GM21367 (cell line): ENCODE data around the gene ODC1.
"Not testable (repeated sequence)": the region's sequence is repeated elsewhere in the genome, so short reads cannot be mapped to it uniquely, and the experiment has no call there.

ENCODE experiments used
- ATAC-seq: cut with Tn5 transposase; IDR thresholded peaks from one replicate; pipeline ENCODE4 v1.9.1; 2021; ENCODE audit not compliant: unreplicated experiment

Gene ODC1

DNA sequence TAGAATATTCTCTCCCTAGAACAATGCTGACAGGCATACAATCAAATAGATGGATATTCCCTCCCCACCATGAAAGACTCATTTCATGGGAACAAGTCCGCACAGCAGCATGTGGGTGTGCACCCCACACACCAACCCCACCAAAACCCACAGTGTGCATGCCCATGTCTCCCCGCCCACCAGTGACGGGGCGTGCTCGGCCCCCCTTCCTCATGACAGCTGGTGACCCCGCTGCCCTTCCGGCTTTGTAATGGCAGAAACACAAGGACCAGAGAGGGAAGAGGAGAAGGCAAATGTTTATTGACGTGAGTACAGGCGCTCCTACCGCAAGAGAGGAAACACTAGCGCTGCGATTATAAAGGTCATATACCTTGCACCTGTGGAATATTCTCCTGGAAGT lies 30.8 kb upstream of the ODC1 start:
- no peak for ATAC-seq

DNA sequence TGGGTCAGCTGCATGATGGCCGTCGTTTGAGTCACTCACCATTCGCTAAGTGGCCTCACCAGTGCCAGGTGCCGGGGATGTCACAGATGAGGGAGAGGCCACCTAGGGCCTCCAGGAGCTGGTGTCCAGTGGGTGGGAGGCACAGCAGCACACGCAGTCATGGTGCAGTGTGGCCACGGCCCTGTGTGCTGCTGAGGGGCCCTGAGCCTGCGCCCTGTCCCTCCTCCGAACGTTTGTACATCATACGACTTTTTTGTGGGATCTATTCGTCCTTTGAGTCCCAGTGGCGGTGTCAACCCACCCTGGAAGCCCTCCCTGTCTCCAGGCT lies 30.1 kb upstream of the ODC1 start:
- no peak for ATAC-seq

DNA sequence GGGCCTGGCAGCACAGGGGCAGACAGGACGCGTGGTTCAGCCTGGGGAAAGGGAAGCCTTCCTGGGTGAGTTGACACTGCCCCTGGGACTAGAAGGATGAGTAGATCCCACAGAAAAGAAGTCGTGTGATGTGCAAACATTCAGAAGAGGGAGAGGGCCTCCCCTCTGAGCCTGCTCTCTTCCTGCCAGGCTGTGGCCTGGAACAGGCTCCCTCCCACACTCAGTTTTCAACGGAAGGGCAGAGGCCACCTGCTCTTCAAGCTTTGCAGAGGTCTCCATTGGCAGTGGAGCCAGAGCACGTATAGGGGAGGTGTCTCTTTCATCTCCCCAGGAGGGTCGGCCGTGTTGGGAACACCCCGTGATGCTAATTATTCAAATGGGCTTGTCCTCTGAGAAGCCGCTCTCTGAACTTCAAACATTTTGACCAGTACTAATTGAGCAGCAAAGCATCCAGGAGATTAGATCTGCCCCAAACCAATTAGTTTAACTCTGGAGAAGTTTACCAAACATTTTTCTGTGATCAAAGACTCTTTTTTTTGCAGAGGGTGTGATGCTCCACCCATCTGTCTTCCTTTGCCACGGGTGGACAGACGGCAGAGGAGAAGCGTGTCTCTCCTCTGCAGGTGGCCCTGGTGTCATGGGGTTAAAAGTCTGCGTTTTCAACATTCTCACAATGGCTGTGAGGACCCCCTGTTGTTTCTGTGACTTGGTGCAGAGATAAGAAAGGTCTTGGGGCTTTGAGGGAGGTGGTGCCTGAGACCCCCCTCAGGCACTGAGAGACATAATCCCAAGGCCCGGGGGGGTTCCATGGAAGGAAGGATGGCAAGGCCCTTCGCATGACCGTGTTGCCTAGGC lies 29.5 kb upstream of the ODC1 start:
- no peak for ATAC-seq

DNA sequence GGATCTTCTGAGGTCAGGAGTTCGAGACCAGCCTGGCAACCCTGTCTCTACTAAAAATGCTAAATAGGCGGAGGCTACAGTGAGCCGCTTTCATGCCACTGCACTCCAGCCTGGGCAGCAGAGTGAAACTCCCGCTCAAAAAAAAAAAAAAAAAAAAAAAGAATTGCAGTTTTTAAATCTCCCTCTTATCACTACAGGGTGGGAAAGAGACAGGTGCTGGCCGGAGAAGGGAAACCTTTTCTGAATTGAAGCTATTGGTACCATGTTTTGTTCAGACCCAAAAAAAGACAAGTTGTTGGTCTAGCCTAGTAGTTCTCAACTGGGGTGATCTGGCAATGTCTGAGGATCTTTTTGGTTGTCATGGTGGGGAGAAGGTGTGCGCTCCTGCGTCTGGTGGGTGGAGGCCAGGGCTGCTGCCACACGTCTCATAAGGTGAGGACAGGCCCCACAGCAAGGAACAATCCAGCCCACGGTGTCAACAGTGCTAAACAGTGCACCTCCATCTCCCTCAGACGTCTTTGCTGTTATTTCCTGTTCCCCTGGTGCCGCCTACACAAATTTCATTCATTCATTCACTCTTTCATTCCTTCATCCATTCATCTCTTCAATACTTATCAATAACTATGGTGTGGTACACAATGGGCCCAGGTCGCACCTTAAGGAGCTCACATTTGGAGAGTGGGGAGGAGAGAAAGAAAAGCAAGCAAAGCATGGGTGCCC lies 28.8 kb upstream of the ODC1 start:
- ATAC-seq = no peak

DNA sequence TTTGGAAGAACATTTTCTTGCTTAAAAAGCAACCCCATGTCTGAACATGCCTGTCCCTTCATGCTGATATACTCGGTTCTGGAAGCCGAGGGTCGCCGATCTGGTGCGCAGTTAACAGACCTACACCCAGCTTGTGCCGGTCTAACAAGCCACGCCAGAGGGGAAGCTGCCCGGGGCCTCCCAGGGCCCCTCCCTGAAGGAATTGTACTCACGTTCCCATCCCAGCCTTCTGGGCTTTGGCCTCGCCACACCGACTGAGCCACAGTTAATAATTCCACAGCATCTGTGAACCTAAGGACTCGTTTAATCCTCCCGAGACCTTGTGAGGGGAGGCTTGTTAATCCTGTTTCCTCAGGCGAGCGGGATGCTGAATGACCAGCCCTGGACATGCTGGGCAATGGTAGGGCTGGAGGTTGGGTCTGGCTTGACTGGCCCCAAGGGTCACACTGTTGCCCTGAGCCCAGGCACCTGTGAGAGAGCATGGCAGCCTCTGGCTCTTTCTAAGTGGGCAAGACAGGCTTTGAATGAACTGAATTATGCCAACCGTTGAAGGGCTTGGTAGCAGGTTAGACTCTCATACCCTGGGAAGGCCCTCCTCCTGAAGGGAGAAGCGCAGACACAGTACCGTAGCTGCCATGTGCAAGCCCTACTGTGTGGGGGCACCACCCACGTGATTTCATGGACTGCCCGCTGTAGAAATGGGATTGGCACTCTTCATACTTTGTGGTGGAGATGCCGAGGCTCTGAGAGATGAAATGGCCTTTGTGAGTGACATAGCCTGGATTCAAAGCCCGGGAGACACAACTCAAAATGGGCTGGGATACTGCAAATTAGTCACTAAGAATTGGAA lies 27.9 kb upstream of the ODC1 start:
- ATAC-seq = no peak

DNA sequence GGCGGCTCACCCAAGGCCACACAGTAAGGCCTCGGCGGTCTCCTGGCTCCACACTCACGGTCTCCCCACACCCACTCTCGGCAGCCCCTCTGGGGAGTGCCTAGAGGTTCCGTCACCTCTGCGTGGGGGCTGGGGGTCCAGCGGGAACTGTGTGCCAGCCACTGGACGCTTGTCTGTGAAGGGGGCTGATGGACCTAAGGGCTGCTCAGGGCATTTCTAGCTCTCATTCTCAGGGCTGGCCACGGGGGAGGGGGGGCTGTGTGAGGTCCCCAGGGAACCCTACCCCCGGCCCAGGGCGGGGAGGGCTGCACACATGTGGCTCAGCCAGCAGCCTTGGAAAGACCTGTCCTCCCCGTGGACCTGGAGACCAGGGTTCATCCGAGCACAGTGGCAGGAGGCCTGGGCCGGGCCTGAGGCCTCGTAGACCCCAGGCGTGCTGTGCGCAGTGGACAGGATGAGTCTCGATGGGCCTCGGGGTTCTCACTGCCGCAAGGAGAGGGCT lies 27.1 kb upstream of the ODC1 start:
- no peak for ATAC-seq

DNA sequence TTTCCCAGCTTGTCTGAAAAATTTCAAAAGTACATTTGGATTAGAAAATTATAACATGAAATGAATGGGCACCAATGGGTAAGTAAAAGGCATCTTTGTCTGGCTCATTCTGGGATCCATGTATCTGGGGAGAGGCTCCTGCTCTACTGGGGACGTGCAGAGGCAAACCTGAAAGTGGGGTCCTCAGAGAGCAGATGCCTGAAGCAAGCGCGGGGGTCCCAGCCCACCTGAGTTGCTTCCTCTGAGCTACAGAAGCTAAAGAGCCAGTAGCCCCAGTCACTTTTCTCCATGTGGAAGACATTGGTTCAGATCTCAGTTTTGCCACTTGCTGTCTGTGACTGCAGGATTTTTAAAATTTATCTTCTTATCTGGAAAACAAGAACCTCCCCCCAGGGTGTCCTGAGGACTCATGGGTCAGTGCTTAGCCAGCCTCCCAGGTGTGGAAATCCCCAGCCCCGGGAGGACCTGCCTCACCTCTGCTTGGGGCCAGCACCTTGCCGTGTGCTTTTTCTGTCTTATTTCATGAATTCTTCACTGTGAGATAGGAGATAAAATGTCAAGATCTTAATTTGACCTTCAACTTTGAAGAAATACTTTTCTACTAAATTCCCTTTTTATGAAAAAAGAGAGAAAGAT lies 25.1 kb upstream of the ODC1 start:
- ATAC-seq = no peak

DNA sequence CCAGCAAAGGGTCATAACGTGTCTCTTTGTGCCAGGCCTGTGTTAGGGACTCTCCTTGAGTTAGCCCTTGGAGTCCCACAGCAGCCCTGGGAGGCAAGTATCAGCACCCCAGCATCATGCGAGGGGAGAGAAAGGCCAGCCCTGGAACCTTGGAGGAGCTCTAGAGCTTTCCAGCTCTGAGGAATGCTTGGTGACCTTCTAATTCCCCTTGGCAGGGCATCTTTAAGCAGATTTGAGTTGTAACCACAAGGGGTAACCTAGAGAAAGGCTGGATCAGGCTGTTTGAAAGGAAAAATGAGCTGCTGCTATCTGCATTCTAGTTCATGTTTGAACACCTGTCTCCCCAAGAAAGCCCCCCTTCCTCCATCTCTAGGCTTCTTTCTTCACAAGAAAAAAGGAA lies 23.8 kb upstream of the ODC1 start:
- ATAC-seq = no peak

DNA sequence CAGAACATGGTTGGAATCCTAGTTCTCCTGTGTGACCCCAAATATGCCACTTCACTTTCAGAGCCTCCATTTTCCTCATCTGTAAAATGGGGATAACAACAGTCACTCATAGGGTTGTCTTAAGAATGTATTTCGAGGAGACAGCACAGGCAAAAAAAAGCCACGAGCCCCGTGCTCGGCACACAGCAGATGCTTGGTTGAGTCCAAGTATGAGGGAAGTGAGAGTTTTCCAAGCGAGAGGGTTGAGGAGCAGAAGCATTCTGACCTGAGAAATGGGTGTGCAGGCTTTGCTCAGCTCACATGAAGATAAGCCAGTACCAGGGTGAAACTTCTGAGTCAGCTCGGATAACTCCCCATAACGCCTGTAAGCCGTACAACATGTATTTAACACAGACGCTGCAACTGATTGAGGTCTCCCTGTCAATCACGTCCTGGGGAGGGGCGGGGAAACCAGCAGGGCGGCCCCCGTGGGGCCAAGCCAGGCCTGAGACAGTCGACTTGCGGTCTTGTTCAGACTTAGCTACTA lies 23.0 kb upstream of the ODC1 start:
- ATAC-seq = no peak

DNA sequence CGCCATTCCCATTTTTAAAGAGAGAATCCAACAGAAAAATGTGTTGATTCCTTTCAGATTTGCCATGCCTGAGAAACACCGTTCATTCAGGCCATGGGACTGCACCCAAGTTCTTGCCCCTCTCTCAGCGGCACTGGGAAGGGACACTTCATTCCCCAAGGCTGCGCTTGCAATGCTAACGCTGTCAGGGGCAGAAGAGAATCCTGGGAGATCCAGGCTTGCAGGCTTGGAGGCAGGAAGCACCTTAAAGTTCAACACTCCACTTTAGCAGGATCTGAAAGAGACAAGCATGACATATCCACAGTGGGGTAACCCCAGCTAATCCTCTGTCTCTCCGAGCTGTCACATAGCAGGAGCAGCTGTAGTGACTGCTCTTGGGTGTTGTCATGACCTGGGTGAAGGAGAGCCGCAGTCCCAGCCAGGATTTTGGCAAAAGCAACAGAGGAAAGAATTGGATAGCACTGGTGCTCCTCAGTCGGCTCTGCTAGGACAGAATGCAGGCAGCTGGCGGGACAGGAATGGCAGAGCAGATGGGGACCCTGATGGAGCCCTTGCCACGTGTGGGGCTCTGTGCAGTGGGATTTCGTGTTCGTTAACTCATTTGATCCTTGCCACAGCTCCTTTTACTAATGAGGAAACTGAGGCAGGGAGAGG lies 22.0 kb upstream of the ODC1 start:
- ATAC-seq = no peak

DNA sequence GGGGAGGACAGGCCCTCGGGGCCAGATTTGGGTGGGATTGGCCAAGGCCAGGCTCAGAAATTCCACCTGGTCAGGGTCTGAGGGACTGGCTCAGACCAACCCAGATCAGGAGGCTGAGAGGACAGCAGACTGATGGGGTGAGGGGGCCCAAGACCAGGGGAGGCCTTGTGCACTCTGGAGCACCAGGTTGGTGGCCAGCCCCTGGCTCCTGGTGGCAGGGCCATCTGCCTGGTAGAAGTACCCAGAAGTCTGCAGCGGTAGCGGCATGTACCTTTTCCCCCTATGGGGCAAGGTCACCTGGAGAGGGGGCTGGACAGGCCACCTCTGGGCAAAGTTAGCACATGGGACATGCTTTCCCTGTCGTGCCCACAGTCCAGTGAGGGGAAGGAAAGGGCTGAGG lies 21.2 kb upstream of the ODC1 start:
- no peak for ATAC-seq

DNA sequence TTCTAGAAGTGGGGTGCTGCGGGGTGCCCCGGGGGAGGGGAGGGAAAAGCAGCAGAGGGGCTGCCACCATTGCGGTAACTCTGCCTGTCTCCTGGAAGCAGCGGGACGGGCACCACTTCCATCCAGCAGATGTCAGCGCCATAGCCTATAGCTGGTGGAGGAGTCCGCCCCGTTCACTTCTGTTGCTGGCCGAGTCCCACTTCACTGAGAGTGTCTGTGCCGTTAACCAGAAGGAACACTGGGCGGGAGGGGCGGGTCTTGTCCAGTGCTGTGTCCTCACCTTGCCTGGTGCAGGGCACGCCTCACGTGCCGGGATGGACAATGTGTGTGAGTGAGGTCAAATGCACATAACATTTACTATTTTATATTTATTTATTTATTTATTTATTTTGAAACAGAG lies 19.3 kb upstream of the ODC1 start:
- no peak for ATAC-seq

DNA sequence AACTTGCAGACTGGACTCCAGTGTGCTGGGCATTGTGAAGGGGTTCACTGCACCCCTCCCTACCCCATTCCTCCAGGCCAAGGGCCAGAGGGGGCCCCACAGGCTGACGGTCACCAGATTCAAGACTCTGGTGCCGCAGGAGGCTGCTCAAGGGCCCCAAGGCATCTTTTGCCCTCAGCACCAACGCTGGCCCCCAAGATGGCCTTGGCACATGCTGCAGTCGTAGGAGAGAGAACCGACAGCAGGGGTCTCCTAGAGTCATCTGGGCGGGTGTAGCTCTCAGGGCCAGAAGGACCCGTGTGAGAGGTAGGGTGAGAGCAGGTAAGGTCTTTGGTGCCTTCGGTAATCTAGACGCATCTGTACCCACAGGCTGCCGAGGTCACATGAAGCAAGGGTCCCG lies 18.7 kb upstream of the ODC1 start:
- ATAC-seq = no peak

DNA sequence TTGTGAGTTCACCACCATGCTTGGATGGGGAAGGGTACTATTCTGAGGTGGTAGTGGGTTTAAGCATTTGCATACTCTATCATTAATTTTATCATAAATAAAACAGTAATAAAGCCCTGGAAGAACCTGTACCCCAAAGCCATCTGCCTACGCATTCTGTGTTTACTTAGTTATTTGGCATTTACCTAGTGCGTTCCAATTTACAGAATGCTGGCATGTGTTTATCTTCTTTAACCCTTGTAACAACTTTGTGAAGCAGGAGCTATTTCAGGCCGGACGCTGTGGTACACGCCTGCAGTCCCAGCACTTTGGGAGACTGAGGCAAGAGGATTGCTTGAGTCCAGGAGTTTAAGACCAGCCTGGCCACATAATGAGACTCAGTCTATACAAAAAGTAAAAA lies 17.8 kb upstream of the ODC1 start:
- ATAC-seq = no peak

DNA sequence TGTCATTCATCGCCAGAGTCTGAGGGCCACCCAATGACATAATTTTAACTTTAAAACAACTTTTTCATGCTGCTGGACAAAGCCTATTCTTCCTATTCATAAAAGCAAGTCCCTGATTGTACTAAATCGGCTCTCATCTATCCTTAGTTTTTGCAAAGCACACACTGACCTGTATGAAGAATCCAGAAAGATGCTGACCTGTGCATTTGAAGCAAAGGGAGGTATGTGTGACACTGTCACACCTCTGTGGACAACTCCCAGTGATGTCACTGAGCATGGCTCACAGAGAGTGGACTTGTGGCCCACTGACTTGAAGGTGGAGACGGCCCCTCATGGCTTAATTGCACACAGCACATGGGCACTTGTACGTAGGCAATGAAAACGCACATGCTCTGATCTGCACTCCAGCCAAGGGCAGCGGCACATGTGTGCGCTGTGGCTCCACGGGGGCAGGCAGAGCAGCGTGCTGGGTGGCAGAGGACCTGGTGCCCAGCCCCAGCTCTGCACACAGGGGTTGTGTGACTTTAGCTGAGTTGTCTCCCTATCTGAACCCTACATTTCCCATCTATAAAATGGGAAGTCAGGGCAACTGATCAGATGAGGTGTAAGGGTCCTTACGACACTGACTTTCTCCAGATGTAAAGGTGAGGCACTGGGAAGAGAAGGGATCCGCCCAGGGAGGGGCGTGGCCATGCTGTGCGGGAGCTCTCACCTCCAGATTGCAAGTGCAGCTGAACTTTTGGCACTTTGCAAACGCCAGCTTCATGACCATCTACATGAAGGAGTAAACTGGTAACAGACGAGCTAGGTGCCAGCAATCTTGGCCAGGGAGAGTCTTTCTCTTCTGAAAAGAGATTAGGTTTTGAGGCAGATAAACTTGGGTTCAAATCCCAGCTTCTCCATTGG lies 14.3 kb upstream of the ODC1 start:
- no peak for ATAC-seq

DNA sequence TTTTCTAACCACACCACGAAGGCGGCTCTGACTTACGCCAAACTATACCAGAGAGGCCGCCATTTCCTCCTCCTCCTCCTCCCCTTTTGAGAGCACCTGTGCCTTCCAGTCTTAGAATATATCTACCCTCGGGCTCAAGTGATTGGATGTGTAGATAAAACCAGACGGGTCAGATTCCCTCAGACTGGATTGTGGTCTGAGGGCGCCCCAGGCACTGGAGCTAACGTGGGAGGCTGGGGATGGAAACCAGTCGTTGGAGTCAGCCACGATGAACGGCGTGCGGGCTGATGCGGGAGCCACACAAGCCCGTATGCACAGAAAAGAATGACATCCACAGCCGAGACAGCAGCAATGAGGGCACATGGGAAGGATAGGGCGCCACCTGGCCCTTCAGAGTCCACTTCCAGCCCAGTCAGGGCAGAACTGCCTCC lies 12.3 kb upstream of the ODC1 start:
- no peak for ATAC-seq

DNA sequence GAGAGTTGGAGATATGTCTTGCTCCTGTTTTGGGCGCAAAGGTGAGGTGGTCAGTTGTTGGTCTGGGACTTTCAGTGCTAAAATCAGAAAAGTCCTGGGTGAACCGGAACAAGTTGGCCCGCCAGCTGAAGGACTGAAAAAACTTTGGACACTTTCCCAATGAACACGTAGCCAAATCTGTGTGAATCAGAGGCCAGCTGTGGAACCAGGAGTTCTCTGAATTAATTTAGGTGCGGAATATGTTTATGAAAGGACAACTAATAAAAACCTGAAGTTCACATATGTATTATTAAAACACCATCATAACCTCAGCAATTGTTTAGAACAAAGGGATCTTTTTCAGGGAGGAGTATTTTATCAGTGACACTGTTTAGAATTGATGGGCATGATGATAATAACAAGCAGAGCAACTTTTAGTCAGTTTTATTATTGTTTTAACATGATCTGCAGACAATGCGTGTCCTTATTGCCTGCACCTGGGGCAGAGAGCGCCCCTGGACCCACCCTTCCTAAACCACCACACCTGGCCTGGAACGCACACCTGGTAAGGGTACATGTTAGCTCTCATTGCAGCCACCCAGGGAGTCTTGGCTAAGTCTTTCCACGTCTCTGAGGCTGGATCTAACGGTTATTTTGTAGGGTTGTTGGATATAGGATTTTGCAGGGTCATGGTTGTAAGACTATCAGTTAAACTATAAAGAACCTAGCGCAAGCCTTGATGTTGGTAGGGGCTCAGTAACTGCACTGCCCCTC lies 9.9 kb upstream of the ODC1 start:
- ATAC-seq = no peak

DNA sequence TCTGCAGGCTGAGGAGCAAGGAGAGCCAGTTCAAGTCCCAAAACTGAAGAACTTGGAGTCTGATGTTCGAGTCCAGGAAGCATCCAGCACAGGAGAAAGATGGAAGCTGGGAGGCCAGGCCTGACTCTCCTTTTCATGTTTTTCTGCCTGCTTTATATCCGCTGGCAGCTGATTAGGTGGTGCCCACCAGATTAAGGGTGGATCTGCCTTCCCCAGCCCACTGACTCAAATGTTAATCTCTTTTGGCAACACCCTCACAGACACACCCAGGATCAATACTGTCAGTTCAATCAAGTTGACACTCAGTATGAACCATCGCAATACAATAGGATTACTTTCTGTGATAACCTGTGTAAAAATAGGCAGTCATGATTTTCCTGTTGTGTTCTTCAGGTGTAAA lies 9.1 kb upstream of the ODC1 start:
- not testable (repeated sequence) for ATAC-seq

DNA sequence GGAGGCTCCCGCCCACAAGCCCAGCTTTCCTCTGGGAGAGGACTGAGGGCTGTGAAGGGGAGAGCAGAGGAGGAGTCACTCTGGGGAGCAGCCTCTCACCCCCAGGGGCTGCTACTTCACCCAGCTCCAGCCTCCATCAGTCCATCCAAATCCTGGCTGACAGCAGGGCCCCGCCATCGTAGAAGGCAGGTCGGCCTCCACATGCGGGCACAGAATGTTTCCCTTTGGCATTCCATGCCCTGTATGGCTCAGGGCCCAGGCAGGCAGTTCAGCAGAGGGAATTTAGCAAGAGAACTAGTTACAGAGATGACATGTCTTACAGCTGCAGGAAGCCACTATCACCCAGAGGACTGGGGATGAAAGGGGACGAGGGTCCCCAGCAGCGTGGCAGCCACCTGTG lies 6.4 kb upstream of the ODC1 start:
- no peak for ATAC-seq
